Heart left ventricle (tissue), 13 donors: ENCODE results near the gene FAM217A.

Experiments
- POLR2A ChIP-seq, 2 donors: fragments of 450-650 bp; IDR thresholded peaks; one replicate each; pipeline ENCODE4 v1.6.1; 2017; ENCODE audit warnings: antibody characterized with exemption in 2 of 2, mild to moderate bottlenecking in 2 of 2, moderate library complexity in 2 of 2
- TF ChIP-seq, protein P1 (sequence below), 12 donors: fragments of 200-600 bp; sonication (generic) in 4 of 12; IDR thresholded peaks; one replicate each; pipeline versions ENCODE4 v1.5.0 to v1.8.0; 2018 to 2022; ENCODE audit warnings: antibody characterized with exemption in 12 of 12, mild to moderate bottlenecking in 5 of 12
- donor health status: ischemic (EF 13 %, LVEDD 7.1; RV severe dilation, severe dysfunction).
- donor health status: DM: no; HTN: yes; CAD: no.
- donor health status: DM: no; HTN: no; CAD: no.
- donor health status: ischemic (EF 25% LVEDD 6.9; RV normal size, moderate dysfunction).
- donor health status: ischemic (EF 25% LVEDD 5.7; RV mildly dilated, moderate dysfunction).
- donor health status: ischemic (EF 35%, LVEDD 5.7; RV mildly dilated, moderate dysfunction).
- donor health status: nonischemic (EF 11% LVEDD 7.7; RV severe dilation, severe dysfunction).
- donor health status: DM: yes; HTN: yes; CAD: no.
- donor health status: PGD.
- donor health status: ischemic (EF 29% LVEDD 5.4; RV normal size, mild dysfunction).
- donor health status: nonischemic (EF 23%, LVEDD 6.1; RV moderate dilation, normal function).

DNA sequence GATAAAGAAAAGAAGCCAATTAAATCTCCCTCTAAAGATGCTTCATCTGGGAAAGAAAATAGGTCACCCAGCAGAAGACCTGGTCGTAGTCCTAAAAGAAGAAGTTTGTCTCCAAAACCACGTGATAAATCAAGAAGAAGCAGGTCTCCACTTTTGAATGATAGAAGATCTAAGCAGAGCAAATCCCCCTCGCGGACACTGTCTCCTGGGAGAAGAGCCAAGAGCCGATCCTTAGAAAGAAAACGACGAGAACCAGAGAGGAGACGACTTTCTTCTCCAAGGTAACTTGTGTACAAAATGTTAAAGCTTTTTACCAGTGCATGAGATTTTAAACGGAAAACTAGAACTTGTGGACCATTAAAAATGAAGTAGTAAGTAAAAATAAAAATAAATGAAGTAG is 46.5 kb downstream of the FAM217A start:
- TF ChIP-seq, protein P1, sequence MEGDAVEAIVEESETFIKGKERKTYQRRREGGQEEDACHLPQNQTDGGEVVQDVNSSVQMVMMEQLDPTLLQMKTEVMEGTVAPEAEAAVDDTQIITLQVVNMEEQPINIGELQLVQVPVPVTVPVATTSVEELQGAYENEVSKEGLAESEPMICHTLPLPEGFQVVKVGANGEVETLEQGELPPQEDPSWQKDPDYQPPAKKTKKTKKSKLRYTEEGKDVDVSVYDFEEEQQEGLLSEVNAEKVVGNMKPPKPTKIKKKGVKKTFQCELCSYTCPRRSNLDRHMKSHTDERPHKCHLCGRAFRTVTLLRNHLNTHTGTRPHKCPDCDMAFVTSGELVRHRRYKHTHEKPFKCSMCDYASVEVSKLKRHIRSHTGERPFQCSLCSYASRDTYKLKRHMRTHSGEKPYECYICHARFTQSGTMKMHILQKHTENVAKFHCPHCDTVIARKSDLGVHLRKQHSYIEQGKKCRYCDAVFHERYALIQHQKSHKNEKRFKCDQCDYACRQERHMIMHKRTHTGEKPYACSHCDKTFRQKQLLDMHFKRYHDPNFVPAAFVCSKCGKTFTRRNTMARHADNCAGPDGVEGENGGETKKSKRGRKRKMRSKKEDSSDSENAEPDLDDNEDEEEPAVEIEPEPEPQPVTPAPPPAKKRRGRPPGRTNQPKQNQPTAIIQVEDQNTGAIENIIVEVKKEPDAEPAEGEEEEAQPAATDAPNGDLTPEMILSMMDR (IDR thresholded peaks at IDR 0.05) = no peak
- no peak for TF ChIP-seq POLR2A (IDR thresholded peaks at IDR 0.05)
